Loucy (cell line): ENCODE data around the gene CD4.

Experiments used
- H2AFZ ChIP-seq: fragments of 200-600 bp; sonication (generic); 2 replicates; pipeline ENCODE4 v1.6.0; 2016; ENCODE audit warnings: antibody characterized with exemption, mild to moderate bottlenecking, low read length, moderate library complexity
- H3F3A ChIP-seq: fragments of 200-600 bp; 2 replicates; pipeline ENCODE4 v1.6.0; 2016; ENCODE audit warnings: antibody characterized with exemption, low read depth, mild to moderate bottlenecking
- H3K27me3 ChIP-seq: fragments of 200-600 bp; sonication (generic); 2 replicates; pipeline ENCODE4 v1.6.1; 2014; ENCODE audit warnings: low read length, mild to moderate bottlenecking; ENCODE audit not compliant: insufficient read depth, poor library complexity, severe bottlenecking
- H3K36me3 ChIP-seq: fragments of 200-600 bp; sonication (generic); 2 replicates; pipeline ENCODE4 v1.6.1; 2016; ENCODE audit warnings: low read length; ENCODE audit not compliant: insufficient read depth
- H3K4me1 ChIP-seq: fragments of 200-600 bp; sonication (generic); 2 replicates; pipeline ENCODE4 v1.5.1; 2014; ENCODE audit warnings: low read length, mild to moderate bottlenecking; ENCODE audit not compliant: insufficient read depth, poor library complexity, severe bottlenecking
- H3K4me2 ChIP-seq: fragments of 200-600 bp; sonication (generic); 2 replicates; pipeline ENCODE4 v1.6.0; 2014; ENCODE audit warnings: antibody characterized with exemption, low read length, low read depth, mild to moderate bottlenecking; ENCODE audit not compliant: poor library complexity, severe bottlenecking
- H3K4me3 ChIP-seq: fragments of 200-600 bp; sonication (generic); 2 replicates; pipeline ENCODE4 v1.5.1; 2014; ENCODE audit warnings: low read length, mild to moderate bottlenecking, mixed read lengths; ENCODE audit not compliant: poor library complexity, severe bottlenecking
- H3K79me2 ChIP-seq: fragments of 200-600 bp; sonication (generic); 2 replicates; pipeline ENCODE4 v1.6.1; 2014; ENCODE audit warnings: low read length; ENCODE audit not compliant: insufficient read depth
- H3K9ac ChIP-seq: fragments of 200-600 bp; sonication (generic); 2 replicates; pipeline ENCODE4 v1.6.0; 2014; ENCODE audit warnings: mild to moderate bottlenecking, low read depth, low read length, moderate library complexity; ENCODE audit not compliant: poor library complexity, severe bottlenecking
- H3K9me2 ChIP-seq: fragments of 200-600 bp; sonication (generic); replicated peaks from 2 replicates; pipeline ENCODE4 v1.6.1; 2016; ENCODE audit warnings: low read depth, low read length, mixed read lengths
- H3K9me3 ChIP-seq: fragments of 200-600 bp; sonication (generic); 2 replicates; pipeline ENCODE4 v1.6.1; 2014; ENCODE audit warnings: mild to moderate bottlenecking, antibody characterized with exemption, low read length, low read depth; ENCODE audit not compliant: insufficient read depth
- H4K20me1 ChIP-seq: fragments of 200-600 bp; sonication (generic); 2 replicates; pipeline ENCODE4 v1.6.0; 2014; ENCODE audit warnings: antibody characterized with exemption, low read length, mild to moderate bottlenecking; ENCODE audit not compliant: insufficient read depth, poor library complexity, severe bottlenecking
- CTCF ChIP-seq: fragments of 200-600 bp; sonication (generic); conservative IDR thresholded peaks from 2 replicates; pipeline ENCODE4 v1.5.1; 2014; ENCODE audit warnings: mild to moderate bottlenecking, antibody characterized with exemption, low read length
- EZH2phosphoT487 ChIP-seq: fragments of 200-600 bp; IDR thresholded peaks from 2 replicates; pipeline ENCODE4 v1.6.1; 2018; ENCODE audit warnings: antibody characterized with exemption, mild to moderate bottlenecking, moderate library complexity, borderline replicate concordance

CD4 gene

GRCh38 chr12:6777386-6777785, 11.9 kb upstream of the CD4 start:
- Histone ChIP-seq H3K9ac (no peak overlapping the region), H3K4me2 (no peak overlapping the region), H3K27me3 (no peaks in the 10 kb centered on the region), H3K4me1 (peaks cover 4% of the 10 kb centered on the region), H3K79me2 (no peaks in the 10 kb centered on the region), H3K36me3 (no peaks in the 10 kb centered on the region), H3K4me3 (no peak overlapping the region), H4K20me1 (no peaks in the 10 kb centered on the region), H3K9me2 (no peaks in the 10 kb centered on the region), H3F3A (no peaks in the 10 kb centered on the region), H3K9me3 (no peaks in the 10 kb centered on the region), H2AFZ (no peak overlapping the region)
- TF ChIP-seq EZH2phosphoT487 (no peak), CTCF (no peak)

GRCh38 chr12:6778217-6778573, 11.1 kb upstream of the CD4 start:
- Histone ChIP-seq H3K4me2 (no peak overlapping the region), H2AFZ (no peak overlapping the region), H4K20me1 (no peaks in the 10 kb centered on the region), H3K27me3 (no peaks in the 10 kb centered on the region), H3K9ac (peak overlapping the region; percentile 34), H3K9me2 (no peaks in the 10 kb centered on the region), H3K4me3 (no peak overlapping the region), H3K9me3 (no peaks in the 10 kb centered on the region), H3K4me1 (peaks cover 4% of the 10 kb centered on the region), H3K79me2 (no peaks in the 10 kb centered on the region), H3F3A (no peaks in the 10 kb centered on the region), H3K36me3 (no peaks in the 10 kb centered on the region)
- TF ChIP-seq CTCF (no peak), EZH2phosphoT487 (no peak)

- no peaks in the 10 kb centered on the region for H3K9me2 ChIP-seq
- H3K36me3 ChIP-seq = no peaks in the 10 kb centered on the region
- H3K4me3 ChIP-seq = peak overlapping the region; percentile 46
- H3K4me1 ChIP-seq = peaks cover 4% of the 10 kb centered on the region
- peak overlapping the region; percentile 53 for H3K4me2 ChIP-seq
- H3K9ac ChIP-seq = peak overlapping the region; percentile 34
- no peaks in the 10 kb centered on the region for H3K9me3 ChIP-seq
- H2AFZ ChIP-seq = peak overlapping the region; percentile 35; the same call in 1 of the 2 replicates
- H3F3A ChIP-seq = no peaks in the 10 kb centered on the region
- H4K20me1 ChIP-seq = no peaks in the 10 kb centered on the region
- H3K27me3 ChIP-seq = no peaks in the 10 kb centered on the region
- no peaks in the 10 kb centered on the region for H3K79me2 ChIP-seq
- TF ChIP-seq EZH2phosphoT487 (no peak), CTCF (peak; percentile 95)
These were observed 10.5 kb upstream of the CD4 start for GRCh38 chr12:6778574-6779550.
